SK-MEL-5 (cell line): ENCODE data around the gene NCAPH2. TPM values are rescaled to one million over a fixed set of nuclear protein-coding genes. Genes with fewer than 3 reads are reported as not detected.

Experiments used
- DNase-seq: peaks from one replicate; pipeline ENCODE4 v3.0.0-alpha.2; 2016; ENCODE audit warnings: low read depth, low spot score
- in situ Hi-C: cut with HindIII; loops from 2 replicates; pipeline ENCODE4 v1.10.0; 2016; ENCODE audit warnings: low sequenced_read_pairs, high pct_unique_total_duplicates, low pct_unique_long_range_greater_than_20kb
- total RNA-seq: library from RNA; depleted of rRNA; stranded (reverse); fragments of >200 nt; shearing (Covaris generic); gene quantifications from 2 replicates; pipeline ENCODE4 v1.2.3, GENCODE V29; 2014

The NCAPH2 gene
- total RNA-seq, 1 experiment from 2014 or later = 51.5 TPM

GRCh38 chr22:50486561-50487289, 21.3 kb upstream of the NCAPH2 start, which contains the start of gene MIOX:
TSS of gene MIOX (plus strand) at chr22:50486859. CDS start at chr22:50486898, 39 bp downstream.
- DNase-seq = no peak

GRCh38 chr22:50487290-50488005, 20.6 kb upstream of the NCAPH2 start:
- in situ Hi-C loops = no loop called here
- DNase-seq = no peak

More at GRCh38 chr22:50486561-50487289, 21.3 kb upstream of the NCAPH2 start, which contains the start of gene MIOX:
- in situ Hi-C loops = no loop called here

- in situ Hi-C loops = no loop called here
- DNase-seq = no peak
These were observed 19.9 kb upstream of the NCAPH2 start for GRCh38 chr22:50488006-50488677.

- in situ Hi-C loops = no loop called here
- DNase-seq = no peak
These were observed 19.1 kb upstream of the NCAPH2 start for GRCh38 chr22:50488886-50489285.

GRCh38 chr22:50489363-50490243, 18.4 kb upstream of the NCAPH2 start:
- no peak for DNase-seq
- in situ Hi-C loops = no loop called here

- in situ Hi-C loops = no loop called here
- no peak for DNase-seq
These were observed 17.3 kb upstream of the NCAPH2 start for GRCh38 chr22:50490531-50491308.

GRCh38 chr22:50497093-50497492, 10.9 kb upstream of the NCAPH2 start:
- DNase-seq = no peak
- in situ Hi-C loops = no loop called here

GRCh38 chr22:50498322-50498890, 9.6 kb upstream of the NCAPH2 start:
- in situ Hi-C loops = no loop called here
- peak; percentile 92 for DNase-seq

GRCh38 chr22:50500452-50500851, 7.6 kb upstream of the NCAPH2 start:
- no peak for DNase-seq
- in situ Hi-C loops = no loop called here

- in situ Hi-C loops = no loop called here
- DNase-seq = no peak
These were observed 5.9 kb upstream of the NCAPH2 start for GRCh38 chr22:50502096-50502495.

GRCh38 chr22:50502628-50503474, 5.2 kb upstream of the NCAPH2 start:
- in situ Hi-C loops = no loop called here
- peak; percentile 93 for DNase-seq

- in situ Hi-C loops = no loop called here
- no peak for DNase-seq
These were observed 4.4 kb upstream of the NCAPH2 start for GRCh38 chr22:50503475-50504145.

- no peak for DNase-seq
These were observed 3.4 kb upstream of the NCAPH2 start for GRCh38 chr22:50504369-50505211.

GRCh38 chr22:50505276-50505775, 2.7 kb upstream of the NCAPH2 start:
- DNase-seq = no peak
- in situ Hi-C loops = no loop called here

More at GRCh38 chr22:50504369-50505211, 3.4 kb upstream of the NCAPH2 start:
- in situ Hi-C loops = no loop called here
